WTC11 (cell line): Measurements from ENCODE around the gene AGA. TPM values are rescaled to one million over a fixed set of nuclear protein-coding genes. Genes with fewer than 3 reads are reported as not detected.

Experiments
- ATAC-seq: fragments of 200-7000 bp; cut with Tn5 transposase; 2 replicates; pipeline ENCODE4 v1.10.0; 2021; ENCODE audit warnings: mild to moderate bottlenecking, moderate library complexity
- CTCF ChIA-PET: fragments of 300-600 bp; sonication (Branson Sonifier 250); formaldehyde crosslinking; loops from one replicate; lab custom pipeline; 2021; ENCODE audit warnings: antibody characterized with exemption; lab: Charles Lee
- POLR2A ChIA-PET: fragments of 350-600 bp; sonication (Branson Sonifier 250); formaldehyde crosslinking; loops from one replicate; lab custom pipeline; 2021; ENCODE audit warnings: antibody characterized with exemption; lab: Charles Lee
- DNase-seq: peaks from one replicate; pipeline ENCODE4 v3.0.0; 2021; ENCODE audit warnings: low spot score
- H3K27ac Mint-ChIP-seq: 2 replicates; pipeline ENCODE4 v1.8.0; 2021; ENCODE audit warnings: mixed read lengths
- H3K27me3 Mint-ChIP-seq: 2 replicates; pipeline ENCODE4 v1.8.0; 2021; ENCODE audit warnings: low read depth, mild to moderate bottlenecking, moderate library complexity, mixed read lengths
- H3K36me3 Mint-ChIP-seq: 2 replicates; pipeline ENCODE4 v1.8.0; 2021; ENCODE audit warnings: mixed read lengths
- H3K4me1 Mint-ChIP-seq: 2 replicates; pipeline ENCODE4 v1.8.0; 2022; ENCODE audit warnings: mixed read lengths
- H3K4me3 Mint-ChIP-seq: 2 replicates; pipeline ENCODE4 v1.8.0; 2021; ENCODE audit warnings: mild to moderate bottlenecking, moderate library complexity, mixed read lengths
- H3K9me3 Mint-ChIP-seq: 2 replicates; pipeline ENCODE4 v1.8.0; 2021; ENCODE audit warnings: mixed read lengths
- ATF1 ChIP-seq: sonication (generic); formaldehyde crosslinking; IDR thresholded peaks from 2 replicates; pipeline ENCODE4 v1.8.1; 2023; ENCODE audit warnings: mild to moderate bottlenecking, moderate library complexity, missing genetic modification reagents
- CREB1 ChIP-seq: sonication (generic); formaldehyde crosslinking; IDR thresholded peaks from 2 replicates; pipeline ENCODE4 v1.8.0; 2023; ENCODE audit warnings: mild to moderate bottlenecking, missing genetic modification reagents
- ESRRA ChIP-seq: sonication (generic); formaldehyde crosslinking; IDR thresholded peaks from 2 replicates; pipeline ENCODE4 v1.8.1; 2022; ENCODE audit warnings: mild to moderate bottlenecking, missing genetic modification reagents, borderline replicate concordance
- FOXJ3 ChIP-seq: sonication (generic); formaldehyde crosslinking; IDR thresholded peaks from 2 replicates; pipeline ENCODE4 v1.9.0; 2021; ENCODE audit warnings: missing genetic modification reagents, mild to moderate bottlenecking, borderline replicate concordance
- GABPB1 ChIP-seq: sonication (generic); formaldehyde crosslinking; IDR thresholded peaks from 2 replicates; pipeline ENCODE4 v1.8.1; 2023; ENCODE audit warnings: mild to moderate bottlenecking, missing genetic modification reagents
- GTF2I ChIP-seq: fragments of 250-450 bp; sonication (Bioruptor Pico); conservative IDR thresholded peaks from 2 replicates; pipeline ENCODE4 v1.4.0; 2021; ENCODE audit warnings: mild to moderate bottlenecking
- MYBL2 ChIP-seq: sonication (generic); formaldehyde crosslinking; IDR thresholded peaks from 2 replicates; pipeline ENCODE4 v1.8.1; 2023; ENCODE audit warnings: mild to moderate bottlenecking, moderate library complexity, missing genetic modification reagents
- NFYB ChIP-seq: sonication (generic); formaldehyde crosslinking; conservative IDR thresholded peaks from 2 replicates; pipeline ENCODE4 v1.8.0; 2022; ENCODE audit warnings: low read depth, missing genetic modification reagents
- OVOL2 ChIP-seq: fragments of 250-450 bp; sonication (Bioruptor Pico); IDR thresholded peaks from 2 replicates; pipeline ENCODE4 v1.9.0; 2021; ENCODE audit warnings: mild to moderate bottlenecking, borderline replicate concordance
- RORB ChIP-seq: fragments of 250-450 bp; sonication (Bioruptor Pico); IDR thresholded peaks from 2 replicates; pipeline ENCODE4 v1.9.0; 2021; ENCODE audit warnings: mild to moderate bottlenecking
- ZBTB21 ChIP-seq: sonication (generic); formaldehyde crosslinking; IDR thresholded peaks from 2 replicates; pipeline ENCODE4 v1.8.1; 2023; ENCODE audit warnings: mild to moderate bottlenecking, missing genetic modification reagents, borderline replicate concordance
- ZNF219 ChIP-seq: sonication (generic); formaldehyde crosslinking; IDR thresholded peaks from 2 replicates; pipeline ENCODE4 v1.8.0; 2023; ENCODE audit warnings: missing genetic modification reagents, mild to moderate bottlenecking, borderline replicate concordance
- ZNF416 ChIP-seq: fragments of 250-450 bp; sonication (Bioruptor Pico); IDR thresholded peaks from 2 replicates; pipeline ENCODE4 v1.9.0; 2021; ENCODE audit warnings: mild to moderate bottlenecking, inconsistent platforms
- total RNA-seq: library from RNA; stranded (reverse); gene quantifications from 3 replicates; pipeline ENCODE4 v1.2.3, GENCODE V29; 2021
- TF ChIP-seq, protein P1 (sequence below): fragments of 250-450 bp; sonication (Bioruptor Pico); IDR thresholded peaks from 2 replicates; pipeline ENCODE4 v1.9.0; 2021; ENCODE audit warnings: mild to moderate bottlenecking, borderline replicate concordance
- TF ChIP-seq, protein P2 (sequence below): fragments of 250-450 bp; sonication (Bioruptor Pico); IDR thresholded peaks from 2 replicates; pipeline ENCODE4 v1.9.0; 2021; ENCODE audit warnings: moderate library complexity, mild to moderate bottlenecking, inconsistent platforms, borderline replicate concordance
- TF ChIP-seq, protein P3 (sequence below): sonication (generic); formaldehyde crosslinking; IDR thresholded peaks from 2 replicates; pipeline ENCODE4 v1.8.1; 2023; ENCODE audit warnings: mild to moderate bottlenecking, missing genetic modification reagents, moderate library complexity
- TF ChIP-seq, protein P4 (sequence below): sonication (generic); formaldehyde crosslinking; conservative IDR thresholded peaks from 2 replicates; pipeline ENCODE4 v1.8.1; 2022; ENCODE audit warnings: mild to moderate bottlenecking, missing genetic modification reagents
- TF ChIP-seq, protein P5 (sequence below): sonication (generic); formaldehyde crosslinking; IDR thresholded peaks from 2 replicates; pipeline ENCODE4 v1.8.1; 2022; ENCODE audit warnings: missing genetic modification reagents, borderline replicate concordance
- TF ChIP-seq, protein P6 (sequence below): fragments of 200-600 bp; IDR thresholded peaks from 2 replicates; pipeline ENCODE4 v1.8.0; 2022; ENCODE audit warnings: antibody characterized with exemption

Gene AGA
- total RNA-seq, 1 experiment from 2014 or later: 6.8 TPM

DNA sequence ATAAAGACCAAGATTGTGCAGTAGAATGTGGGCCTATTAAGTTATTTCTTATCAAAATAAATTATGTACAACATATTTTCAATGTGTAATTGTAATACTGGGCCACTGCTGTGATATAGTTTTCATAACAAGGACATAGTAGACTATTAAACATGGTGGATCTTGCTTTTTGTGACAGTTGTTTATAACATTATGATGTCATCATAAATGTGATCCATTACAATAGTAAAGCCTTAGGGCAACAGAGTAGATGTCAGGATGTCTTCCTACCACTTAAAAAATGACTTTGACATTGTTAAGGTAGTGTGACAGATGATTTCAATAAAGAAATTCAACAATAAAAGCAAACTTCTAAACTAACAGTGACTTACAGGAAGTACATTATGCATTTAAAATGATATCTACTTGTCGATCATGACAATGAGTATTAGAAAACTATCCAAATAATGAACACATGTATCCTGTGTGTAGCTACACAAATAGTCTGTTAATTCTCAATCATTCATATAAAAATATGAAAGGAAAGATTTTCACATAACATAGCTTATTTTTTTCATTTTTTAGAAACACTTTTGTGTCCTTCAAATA lies 5.3 kb upstream of the AGA start:
- Mint-ChIP-seq H3K27me3 (no peaks in the 10 kb centered on the region), H3K27ac (no peak overlapping the region)
- no peak for TF ChIP-seq NFYB (CRISPR knock-in tag)
- TF ChIP-seq, all 79 proteins: peak for 0
- CTCF ChIA-PET: no interaction called here
- ATAC-seq (no peak), DNase-seq (no peak)
- Mint-ChIP-seq H3K4me1 (peaks cover 38% of the 10 kb centered on the region), H3K4me3 (no peak overlapping the region), H3K36me3 (peaks cover 1% of the 10 kb centered on the region; the same call in 1 of the 2 replicates), H3K9me3 (no peaks in the 10 kb centered on the region)
- POLR2A ChIA-PET: no interaction called here

DNA sequence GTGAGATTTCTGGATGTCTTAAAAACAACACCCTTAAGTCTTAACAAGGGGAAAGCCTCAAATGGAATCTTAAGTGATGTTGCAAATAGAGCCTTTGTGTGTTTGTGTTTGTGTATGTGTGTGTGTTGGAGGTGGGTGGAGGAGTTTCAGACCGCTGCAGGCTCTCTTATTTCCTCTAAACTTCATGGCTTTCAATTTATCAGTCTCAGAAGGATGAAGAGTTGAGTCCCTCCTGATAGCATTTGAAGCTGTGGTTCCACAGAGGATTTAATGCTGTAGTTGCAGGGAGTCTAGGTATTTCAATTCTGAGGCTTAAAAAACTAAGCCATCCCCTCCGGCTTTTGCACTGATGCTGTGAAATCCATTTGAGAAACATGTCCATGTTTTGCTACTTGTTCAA lies 4.3 kb upstream of the AGA start:
- H3K27ac Mint-ChIP-seq: no peak overlapping the region
- CTCF ChIA-PET: no interaction called here

DNA sequence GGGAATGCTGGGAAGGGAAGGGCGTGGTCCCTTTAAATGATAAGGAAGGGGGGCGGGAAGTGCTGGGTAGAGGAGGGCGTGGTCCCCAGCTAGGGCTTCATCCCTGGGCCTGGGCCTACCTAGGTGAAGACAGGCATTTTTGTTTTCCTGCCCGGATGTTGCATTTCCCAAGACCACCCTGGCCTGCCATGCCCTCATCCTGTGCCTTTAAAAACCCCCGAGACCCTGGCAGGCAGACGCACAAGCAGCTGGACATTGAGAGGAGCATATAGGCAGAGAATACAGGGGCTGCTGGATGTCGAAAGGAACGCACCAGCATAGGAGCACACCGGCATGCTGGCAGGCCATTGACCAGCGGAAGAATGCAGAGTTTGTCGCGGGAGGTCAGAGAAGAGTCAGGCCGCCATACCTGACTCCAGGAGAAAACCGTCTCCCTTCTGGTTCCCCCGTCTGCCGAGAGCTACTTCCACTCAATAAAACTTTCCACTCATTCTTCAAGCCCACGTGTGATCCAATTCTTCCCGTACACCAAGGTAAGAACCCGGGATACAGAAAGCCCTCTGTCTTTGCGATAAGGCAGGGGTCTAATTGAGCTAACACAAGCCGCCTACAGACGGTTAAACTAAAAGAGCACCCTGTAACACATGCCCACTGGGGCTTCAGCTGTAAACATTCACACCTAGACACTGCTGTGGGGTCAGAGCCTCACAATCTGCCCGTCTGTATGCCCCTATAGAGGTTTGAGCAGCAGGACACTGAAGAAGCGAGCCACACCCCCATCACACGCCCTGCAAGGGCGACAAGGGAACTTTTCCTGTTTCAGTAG lies 2.9 kb upstream of the AGA start:
- Mint-ChIP-seq H3K4me1 (peaks cover 55% of the 10 kb centered on the region), H3K27ac (peak overlapping the region; percentile 70), H3K27me3 (no peaks in the 10 kb centered on the region), H3K36me3 (no peaks in the 10 kb centered on the region), H3K4me3 (peak overlapping the region; percentile 76), H3K9me3 (no peaks in the 10 kb centered on the region)
- ChIA-PET POLR2A (no interaction called here), CTCF (no interaction called here)
- DNase-seq (peak; percentile 60), ATAC-seq (peak; percentile 31)
- TF ChIP-seq ESRRA (CRISPR knock-in tag) (no peak), NFYB (CRISPR knock-in tag) (no peak), OVOL2 (no peak), GABPB1 (CRISPR knock-in tag) (no peak), FOXJ3 (CRISPR knock-in tag) (no peak), GTF2I (no peak), RORB (CRISPR knock-in tag) (no peak), ZNF219 (CRISPR knock-in tag) (no peak), MYBL2 (CRISPR knock-in tag) (no peak), ZBTB21 (CRISPR knock-in tag) (no peak), ATF1 (CRISPR knock-in tag) (no peak), CREB1 (CRISPR knock-in tag) (no peak)
- TF ChIP-seq, protein P1, sequence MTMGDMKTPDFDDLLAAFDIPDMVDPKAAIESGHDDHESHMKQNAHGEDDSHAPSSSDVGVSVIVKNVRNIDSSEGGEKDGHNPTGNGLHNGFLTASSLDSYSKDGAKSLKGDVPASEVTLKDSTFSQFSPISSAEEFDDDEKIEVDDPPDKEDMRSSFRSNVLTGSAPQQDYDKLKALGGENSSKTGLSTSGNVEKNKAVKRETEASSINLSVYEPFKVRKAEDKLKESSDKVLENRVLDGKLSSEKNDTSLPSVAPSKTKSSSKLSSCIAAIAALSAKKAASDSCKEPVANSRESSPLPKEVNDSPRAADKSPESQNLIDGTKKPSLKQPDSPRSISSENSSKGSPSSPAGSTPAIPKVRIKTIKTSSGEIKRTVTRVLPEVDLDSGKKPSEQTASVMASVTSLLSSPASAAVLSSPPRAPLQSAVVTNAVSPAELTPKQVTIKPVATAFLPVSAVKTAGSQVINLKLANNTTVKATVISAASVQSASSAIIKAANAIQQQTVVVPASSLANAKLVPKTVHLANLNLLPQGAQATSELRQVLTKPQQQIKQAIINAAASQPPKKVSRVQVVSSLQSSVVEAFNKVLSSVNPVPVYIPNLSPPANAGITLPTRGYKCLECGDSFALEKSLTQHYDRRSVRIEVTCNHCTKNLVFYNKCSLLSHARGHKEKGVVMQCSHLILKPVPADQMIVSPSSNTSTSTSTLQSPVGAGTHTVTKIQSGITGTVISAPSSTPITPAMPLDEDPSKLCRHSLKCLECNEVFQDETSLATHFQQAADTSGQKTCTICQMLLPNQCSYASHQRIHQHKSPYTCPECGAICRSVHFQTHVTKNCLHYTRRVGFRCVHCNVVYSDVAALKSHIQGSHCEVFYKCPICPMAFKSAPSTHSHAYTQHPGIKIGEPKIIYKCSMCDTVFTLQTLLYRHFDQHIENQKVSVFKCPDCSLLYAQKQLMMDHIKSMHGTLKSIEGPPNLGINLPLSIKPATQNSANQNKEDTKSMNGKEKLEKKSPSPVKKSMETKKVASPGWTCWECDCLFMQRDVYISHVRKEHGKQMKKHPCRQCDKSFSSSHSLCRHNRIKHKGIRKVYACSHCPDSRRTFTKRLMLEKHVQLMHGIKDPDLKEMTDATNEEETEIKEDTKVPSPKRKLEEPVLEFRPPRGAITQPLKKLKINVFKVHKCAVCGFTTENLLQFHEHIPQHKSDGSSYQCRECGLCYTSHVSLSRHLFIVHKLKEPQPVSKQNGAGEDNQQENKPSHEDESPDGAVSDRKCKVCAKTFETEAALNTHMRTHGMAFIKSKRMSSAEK (CRISPR knock-in tag): no peak
- TF ChIP-seq, protein P2, sequence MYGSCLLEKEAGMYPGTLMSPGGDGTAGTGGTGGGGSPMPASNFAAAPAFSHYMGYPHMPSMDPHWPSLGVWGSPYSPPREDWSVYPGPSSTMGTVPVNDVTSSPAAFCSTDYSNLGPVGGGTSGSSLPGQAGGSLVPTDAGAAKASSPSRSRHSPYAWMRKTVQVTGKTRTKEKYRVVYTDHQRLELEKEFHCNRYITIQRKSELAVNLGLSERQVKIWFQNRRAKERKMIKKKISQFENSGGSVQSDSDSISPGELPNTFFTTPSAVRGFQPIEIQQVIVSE (CRISPR knock-in tag): no peak
- TF ChIP-seq, protein P3, sequence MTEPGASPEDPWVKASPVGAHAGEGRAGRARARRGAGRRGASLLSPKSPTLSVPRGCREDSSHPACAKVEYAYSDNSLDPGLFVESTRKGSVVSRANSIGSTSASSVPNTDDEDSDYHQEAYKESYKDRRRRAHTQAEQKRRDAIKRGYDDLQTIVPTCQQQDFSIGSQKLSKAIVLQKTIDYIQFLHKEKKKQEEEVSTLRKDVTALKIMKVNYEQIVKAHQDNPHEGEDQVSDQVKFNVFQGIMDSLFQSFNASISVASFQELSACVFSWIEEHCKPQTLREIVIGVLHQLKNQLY (CRISPR knock-in tag): no peak

More for the DNA sequence above, 4.3 kb upstream of the AGA start:
- POLR2A ChIA-PET: no interaction called here
- DNase-seq: no peak
- Mint-ChIP-seq H3K27me3 (no peaks in the 10 kb centered on the region), H3K9me3 (no peaks in the 10 kb centered on the region), H3K36me3 (no peaks in the 10 kb centered on the region)
- TF ChIP-seq, protein P4, sequence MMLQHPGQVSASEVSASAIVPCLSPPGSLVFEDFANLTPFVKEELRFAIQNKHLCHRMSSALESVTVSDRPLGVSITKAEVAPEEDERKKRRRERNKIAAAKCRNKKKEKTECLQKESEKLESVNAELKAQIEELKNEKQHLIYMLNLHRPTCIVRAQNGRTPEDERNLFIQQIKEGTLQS: no peak
- TF ChIP-seq, protein P5, sequence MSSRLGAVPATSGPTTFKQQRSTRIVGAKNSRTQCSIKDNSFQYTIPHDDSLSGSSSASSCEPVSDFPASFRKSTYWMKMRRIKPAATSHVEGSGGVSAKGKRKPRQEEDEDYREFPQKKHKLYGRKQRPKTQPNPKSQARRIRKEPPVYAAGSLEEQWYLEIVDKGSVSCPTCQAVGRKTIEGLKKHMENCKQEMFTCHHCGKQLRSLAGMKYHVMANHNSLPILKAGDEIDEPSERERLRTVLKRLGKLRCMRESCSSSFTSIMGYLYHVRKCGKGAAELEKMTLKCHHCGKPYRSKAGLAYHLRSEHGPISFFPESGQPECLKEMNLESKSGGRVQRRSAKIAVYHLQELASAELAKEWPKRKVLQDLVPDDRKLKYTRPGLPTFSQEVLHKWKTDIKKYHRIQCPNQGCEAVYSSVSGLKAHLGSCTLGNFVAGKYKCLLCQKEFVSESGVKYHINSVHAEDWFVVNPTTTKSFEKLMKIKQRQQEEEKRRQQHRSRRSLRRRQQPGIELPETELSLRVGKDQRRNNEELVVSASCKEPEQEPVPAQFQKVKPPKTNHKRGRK (CRISPR knock-in tag): no peak
- TF ChIP-seq, protein P6, sequence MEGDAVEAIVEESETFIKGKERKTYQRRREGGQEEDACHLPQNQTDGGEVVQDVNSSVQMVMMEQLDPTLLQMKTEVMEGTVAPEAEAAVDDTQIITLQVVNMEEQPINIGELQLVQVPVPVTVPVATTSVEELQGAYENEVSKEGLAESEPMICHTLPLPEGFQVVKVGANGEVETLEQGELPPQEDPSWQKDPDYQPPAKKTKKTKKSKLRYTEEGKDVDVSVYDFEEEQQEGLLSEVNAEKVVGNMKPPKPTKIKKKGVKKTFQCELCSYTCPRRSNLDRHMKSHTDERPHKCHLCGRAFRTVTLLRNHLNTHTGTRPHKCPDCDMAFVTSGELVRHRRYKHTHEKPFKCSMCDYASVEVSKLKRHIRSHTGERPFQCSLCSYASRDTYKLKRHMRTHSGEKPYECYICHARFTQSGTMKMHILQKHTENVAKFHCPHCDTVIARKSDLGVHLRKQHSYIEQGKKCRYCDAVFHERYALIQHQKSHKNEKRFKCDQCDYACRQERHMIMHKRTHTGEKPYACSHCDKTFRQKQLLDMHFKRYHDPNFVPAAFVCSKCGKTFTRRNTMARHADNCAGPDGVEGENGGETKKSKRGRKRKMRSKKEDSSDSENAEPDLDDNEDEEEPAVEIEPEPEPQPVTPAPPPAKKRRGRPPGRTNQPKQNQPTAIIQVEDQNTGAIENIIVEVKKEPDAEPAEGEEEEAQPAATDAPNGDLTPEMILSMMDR: no peak
- no peak for TF ChIP-seq ZNF416 (CRISPR knock-in tag)
- TF ChIP-seq, all 79 proteins: peak for 0
- peaks cover 41% of the 10 kb centered on the region for H3K4me1 Mint-ChIP-seq
- no peak for ATAC-seq
- peak overlapping the region; percentile 76 for H3K4me3 Mint-ChIP-seq
